Tibial nerve (tissue), 4 donors: ENCODE data around the gene ALG12.

ENCODE experiments used
- EP300 ChIP-seq, 2 donors: sonication (generic); formaldehyde crosslinking; IDR thresholded peaks; one replicate each; pipeline ENCODE4 v1.6.1; 2017; ENCODE audit warnings: antibody characterized with exemption in 2 of 2, mild to moderate bottlenecking in 1 of 2
- TF ChIP-seq, protein P1 (sequence below), 5 experiments: fragments of 200-600 bp in 3 of 5; fragments of 450-650 bp in 2 of 5; sonication (generic) in 3 of 5; IDR thresholded peaks; one replicate each; pipeline ENCODE4 v1.5.1; 2016 to 2019; ENCODE audit warnings: antibody characterized with exemption in 5 of 5, mild to moderate bottlenecking in 3 of 5, moderate library complexity in 2 of 5

DNA sequence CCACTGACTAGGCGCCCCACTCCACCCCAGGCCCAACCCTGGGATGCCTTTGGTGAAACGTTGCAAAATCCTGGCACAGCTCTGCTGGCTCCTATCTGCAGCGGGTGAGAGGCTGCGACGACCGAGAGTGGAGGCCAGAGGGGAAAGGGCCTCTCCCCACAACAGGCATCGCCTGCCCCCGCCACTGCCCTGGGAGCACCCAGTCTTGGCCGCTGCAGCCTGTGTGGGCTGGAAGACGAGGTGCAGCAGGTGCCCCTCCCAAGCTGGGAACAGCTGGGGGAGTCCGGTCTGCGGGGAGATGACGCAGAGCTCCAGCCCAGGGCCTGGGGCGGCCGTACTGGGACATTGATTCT lies 38.2 kb upstream of the ALG12 start:
- TF ChIP-seq, protein P1, sequence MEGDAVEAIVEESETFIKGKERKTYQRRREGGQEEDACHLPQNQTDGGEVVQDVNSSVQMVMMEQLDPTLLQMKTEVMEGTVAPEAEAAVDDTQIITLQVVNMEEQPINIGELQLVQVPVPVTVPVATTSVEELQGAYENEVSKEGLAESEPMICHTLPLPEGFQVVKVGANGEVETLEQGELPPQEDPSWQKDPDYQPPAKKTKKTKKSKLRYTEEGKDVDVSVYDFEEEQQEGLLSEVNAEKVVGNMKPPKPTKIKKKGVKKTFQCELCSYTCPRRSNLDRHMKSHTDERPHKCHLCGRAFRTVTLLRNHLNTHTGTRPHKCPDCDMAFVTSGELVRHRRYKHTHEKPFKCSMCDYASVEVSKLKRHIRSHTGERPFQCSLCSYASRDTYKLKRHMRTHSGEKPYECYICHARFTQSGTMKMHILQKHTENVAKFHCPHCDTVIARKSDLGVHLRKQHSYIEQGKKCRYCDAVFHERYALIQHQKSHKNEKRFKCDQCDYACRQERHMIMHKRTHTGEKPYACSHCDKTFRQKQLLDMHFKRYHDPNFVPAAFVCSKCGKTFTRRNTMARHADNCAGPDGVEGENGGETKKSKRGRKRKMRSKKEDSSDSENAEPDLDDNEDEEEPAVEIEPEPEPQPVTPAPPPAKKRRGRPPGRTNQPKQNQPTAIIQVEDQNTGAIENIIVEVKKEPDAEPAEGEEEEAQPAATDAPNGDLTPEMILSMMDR (IDR thresholded peaks at IDR 0.05) = no peak
- peak in 1 of 2 donors; percentile 34 for TF ChIP-seq EP300 (IDR thresholded peaks at IDR 0.05)
